GM19240 (cell line): Measurements from ENCODE around the gene SETX.

Experiments used
- DNase-seq: peaks from one replicate; pipeline ENCODE4 v3.0.0; 2011; ENCODE audit warnings: low spot score; ENCODE audit not compliant: insufficient read length

Gene SETX

GRCh38 chr9:132241483-132241839, 113.3 kb downstream of the SETX start:
- no peak for DNase-seq

GRCh38 chr9:132240841-132241482, 113.8 kb downstream of the SETX start:
- peak; percentile 85 for DNase-seq

DNA sequence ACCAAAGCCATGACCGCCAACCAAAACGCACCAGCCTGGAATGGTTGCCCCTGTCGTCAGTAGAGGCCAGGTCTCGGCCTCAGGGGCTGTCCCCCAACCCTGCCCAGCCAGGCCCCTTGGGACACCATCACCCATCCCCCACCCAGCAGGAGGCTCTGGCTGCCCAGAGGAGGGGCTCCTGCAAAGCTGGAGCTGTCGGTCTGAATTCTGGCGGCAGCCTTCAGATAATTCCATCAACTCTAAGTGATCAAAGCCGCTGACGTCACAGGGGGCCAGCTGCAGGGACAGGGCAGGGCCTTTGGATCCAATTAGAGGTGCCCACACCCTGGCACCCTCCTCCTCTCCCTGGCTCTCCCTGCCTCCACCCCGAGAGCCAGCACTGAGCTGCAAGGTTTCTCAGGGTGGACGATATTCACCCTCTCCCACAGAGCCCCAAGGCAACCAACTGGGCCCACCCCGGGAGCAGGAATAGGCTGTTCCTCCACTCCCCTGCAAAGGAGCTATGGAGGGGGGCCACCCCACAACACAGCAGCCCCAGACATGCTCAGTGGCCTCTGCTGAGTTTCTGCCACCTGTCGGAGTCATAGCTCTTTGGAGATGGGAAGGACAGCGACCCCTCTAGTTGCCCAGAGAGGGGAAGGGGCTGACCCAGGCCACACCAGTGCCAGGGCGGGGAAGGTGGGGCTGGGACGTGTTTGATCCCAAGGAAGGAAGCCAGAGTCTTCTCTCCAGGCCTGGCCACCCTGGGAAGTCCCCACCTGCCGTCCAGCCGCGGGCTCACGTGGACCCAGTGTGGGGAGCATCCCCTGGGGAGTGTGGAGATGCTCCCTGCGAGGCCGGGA, 114.6 kb downstream of the SETX start:
- no peak for DNase-seq

GRCh38 chr9:132239518-132239917, 115.3 kb downstream of the SETX start:
- DNase-seq, result no peak

DNA sequence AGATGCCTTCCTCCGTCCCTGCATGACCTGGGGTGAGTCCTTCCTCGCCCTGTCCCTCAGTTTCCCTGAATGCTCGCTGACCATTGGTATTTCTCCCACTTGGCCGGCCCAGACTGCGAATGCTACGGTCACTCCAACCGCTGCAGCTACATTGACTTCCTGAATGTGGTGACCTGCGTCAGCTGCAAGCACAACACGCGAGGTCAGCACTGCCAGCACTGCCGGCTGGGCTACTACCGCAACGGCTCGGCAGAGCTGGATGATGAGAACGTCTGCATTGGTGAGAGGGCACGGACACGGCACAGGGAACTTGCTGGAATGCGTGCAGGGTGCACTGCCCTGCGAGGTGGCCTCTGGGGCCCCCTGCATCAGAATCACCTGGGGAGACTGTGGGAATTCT, 115.8 kb downstream of the SETX start:
- DNase-seq, result no peak

DNA sequence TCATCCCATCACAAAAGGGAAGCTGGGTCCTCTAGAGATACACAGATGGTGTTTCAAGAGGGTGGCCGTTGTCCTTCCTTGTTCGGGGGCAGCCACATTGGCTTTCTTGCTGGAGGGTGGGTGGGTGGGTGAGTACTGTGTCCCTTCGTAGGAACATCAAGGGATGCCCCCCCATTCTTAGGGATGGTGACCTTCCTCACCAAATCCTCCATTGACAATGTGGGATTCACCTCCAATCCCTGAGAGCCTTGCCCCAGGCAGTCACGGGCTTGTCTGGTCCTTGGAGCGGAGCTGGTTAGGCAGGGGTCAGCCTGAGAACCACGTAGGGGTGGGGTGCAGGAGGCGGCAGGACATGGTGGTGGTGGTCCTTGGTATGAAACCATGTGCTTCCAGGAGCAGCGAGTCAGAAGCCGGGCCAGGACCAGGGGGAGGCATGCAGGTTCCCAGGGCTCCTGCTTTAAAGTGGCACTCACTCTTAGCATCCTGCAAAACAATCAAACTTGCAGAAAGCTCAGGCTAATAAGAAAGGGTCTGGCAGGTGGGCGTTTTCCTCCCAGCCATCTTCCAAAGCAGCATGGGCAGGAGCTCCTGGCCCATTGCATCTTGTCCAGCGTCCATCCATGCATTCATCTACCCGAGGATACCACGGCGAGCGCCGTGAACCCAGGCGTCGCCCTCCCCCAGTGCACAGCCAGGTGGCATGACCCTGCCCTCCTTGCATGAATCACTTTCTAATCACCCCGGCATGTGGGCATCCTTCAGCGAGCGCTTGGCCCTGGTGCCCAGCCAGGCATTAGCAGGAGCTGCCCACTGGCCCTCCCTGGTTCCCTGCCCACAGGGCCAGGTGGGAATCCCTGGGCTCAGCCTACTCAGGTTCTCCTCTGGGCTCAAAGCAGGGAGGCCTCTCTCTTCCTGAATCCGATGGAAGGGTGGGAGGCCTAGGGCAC, 116.5 kb downstream of the SETX start:
- no peak for DNase-seq

DNA sequence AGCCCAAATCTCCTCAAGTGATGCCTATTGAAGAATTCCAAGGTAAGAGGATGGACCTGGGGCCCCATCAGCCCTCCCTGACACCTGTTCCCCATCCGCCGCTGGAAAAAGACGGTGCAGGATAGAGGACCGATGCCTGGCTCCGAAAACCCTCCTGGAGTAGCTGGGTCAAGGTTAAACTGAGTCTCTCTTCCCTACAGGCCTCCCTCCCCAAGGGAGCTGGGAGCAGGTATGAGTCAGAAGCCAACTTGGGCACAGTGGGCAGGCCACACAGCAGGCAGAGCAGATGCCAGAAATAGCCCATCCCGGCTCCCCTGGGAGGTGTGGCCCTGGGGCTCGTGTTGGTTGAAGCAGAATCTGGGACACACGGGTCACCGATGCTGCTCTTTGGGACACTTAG, 117.3 kb downstream of the SETX start:
- DNase-seq, result no peak

DNA sequence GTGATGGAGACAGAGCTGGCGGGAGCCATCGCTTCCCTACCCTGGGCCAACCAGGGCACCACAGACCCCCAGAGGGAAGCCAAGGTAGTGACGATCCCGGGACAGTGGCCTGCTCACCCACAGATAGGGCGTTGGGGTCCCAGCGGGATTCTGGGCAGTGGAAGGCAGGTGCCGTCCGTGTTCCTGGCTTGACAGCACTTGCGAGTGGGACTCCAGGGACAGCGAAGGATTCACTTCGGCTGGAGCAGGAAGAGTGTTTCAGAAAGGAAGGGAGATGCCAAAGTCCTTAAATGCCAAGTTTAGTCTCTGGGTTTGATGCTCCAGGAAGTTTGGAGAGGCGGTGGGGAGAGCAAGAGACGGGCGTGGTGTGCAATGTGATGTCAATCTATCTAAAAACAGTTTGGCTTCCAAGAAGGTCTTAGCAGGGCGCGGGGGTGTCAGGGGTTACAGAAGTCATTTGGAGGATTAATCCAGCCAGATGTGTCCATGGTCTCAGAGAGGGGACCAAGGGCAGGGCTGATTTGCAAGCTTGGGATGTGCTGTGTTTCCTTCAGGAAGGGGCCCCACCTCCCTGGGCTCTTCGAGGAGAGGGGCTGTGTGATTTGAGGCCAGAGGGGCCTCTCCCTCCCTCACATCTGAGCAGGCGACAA, 118.0 kb downstream of the SETX start:
- no peak for DNase-seq

GRCh38 chr9:132235894-132236661, 118.7 kb downstream of the SETX start:
- peak; percentile 81 for DNase-seq

- DNase-seq, result no peak
Measured at GRCh38 chr9:132235125-132235524, 119.7 kb downstream of the SETX start.

- DNase-seq, result no peak
Measured at GRCh38 chr9:132234535-132234934, 120.3 kb downstream of the SETX start.

DNA sequence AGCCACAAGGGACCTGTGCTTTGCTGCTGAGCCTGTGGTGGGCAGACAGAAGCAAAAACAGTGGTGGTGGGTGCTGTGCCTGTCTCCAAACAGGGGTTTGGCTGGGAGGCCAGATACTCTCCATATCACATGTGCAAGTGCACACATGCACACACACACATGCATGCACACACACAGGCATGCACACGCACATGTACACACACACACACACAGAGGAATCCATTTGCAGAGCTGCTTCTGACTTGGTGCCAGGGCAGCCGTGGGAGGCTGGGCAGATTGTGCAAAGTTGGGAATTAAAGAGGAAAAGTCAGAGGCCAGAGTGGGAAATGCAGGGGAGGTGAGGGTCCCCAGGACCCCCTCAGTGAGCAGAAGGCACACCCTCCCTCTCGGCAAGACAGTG, 121.6 kb downstream of the SETX start:
- DNase-seq, result no peak

DNA sequence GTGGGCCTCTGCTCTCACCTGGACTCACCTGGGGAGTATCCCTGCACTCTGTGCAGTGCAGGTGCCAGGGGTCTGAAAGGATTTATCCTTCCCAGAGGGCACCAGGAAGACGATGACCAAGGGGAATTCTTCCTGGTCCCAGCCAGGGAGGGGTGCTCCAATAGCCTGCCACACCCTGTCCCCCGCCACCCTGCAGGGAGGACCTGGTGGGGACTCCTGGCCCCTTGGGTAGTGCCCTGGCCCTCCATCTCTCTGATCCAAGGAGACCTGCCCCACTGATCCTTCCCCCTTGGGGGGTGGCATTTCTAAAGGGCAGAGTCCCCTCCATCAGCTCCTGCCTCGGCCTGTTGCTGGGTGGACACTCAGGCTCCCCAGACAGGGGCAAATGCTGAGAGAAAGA, 122.3 kb downstream of the SETX start:
- no peak for DNase-seq

DNA sequence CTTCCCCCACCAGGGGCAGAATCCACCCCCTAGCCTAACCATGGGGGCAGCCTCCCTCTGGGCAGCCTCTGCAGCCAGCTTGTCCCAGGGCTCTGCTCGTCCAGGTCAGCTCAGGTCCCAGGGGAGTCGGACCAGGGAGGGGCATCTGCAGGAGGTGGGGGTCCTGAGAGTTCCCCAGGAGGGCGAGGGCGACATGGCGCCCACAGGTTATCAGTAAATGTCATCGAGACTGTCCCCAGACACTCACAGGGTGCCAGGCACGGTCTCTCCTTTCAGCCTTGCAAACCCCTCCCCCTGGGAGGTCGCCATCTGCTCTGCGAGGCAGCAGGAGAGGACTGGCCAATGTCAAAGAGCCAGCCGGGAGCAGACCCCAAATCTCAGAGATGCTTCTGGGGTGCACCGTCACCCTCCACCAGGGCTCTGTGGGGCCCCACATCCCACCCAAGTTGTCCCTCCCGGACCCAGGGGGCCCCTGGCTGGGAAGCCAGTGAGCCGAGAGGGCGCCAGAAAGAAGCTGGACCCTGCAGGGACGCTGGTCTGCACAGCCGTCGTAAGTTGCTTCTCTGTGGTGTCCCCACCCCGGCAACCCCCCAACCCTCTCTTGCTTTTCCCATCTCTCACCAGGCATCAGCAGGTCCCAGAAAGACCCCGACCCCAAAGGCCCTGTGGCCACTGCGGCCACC, 123.6 kb downstream of the SETX start:
- no peak for DNase-seq

DNA sequence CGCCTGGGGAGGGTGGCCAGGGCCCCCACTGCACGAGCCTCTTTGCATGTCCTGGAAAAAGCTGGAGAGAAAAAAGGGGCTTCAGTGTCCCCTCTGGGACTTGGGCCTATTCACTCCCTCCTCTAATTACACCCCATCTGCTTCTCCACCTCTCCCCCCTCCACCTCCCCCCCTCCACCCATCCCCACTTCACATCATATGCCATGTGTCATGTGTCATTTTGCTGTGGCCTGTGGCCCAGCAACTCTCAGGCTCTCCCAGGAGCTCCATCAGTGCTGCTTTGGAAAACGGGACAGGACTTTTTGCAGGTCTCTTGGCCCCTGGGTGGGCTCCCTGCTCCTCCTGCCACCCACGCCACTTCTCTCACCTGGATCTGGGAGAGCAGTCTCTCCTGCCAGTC, 124.2 kb downstream of the SETX start:
- DNase-seq, result no peak

GRCh38 chr9:132228062-132228461, 126.7 kb downstream of the SETX start:
- no peak for DNase-seq

GRCh38 chr9:132226571-132227430, 128.0 kb downstream of the SETX start:
- DNase-seq, result no peak

GRCh38 chr9:132224645-132225044, 130.1 kb downstream of the SETX start:
- DNase-seq, result no peak

GRCh38 chr9:132221941-132222340, 132.8 kb downstream of the SETX start:
- DNase-seq, result no peak
